Sigmoid colon (tissue), 4 donors: ENCODE data around the gene OR8G1.

Experiments
- EP300 ChIP-seq, 4 donors: sonication (generic); formaldehyde crosslinking; IDR thresholded peaks; one replicate each; pipeline ENCODE4 v1.6.1; 2017; ENCODE audit warnings: antibody characterized with exemption in 4 of 4
- POLR2A ChIP-seq, 2 donors: fragments of 450-650 bp; IDR thresholded peaks; one replicate each; pipeline ENCODE4 v1.6.1; 2016; ENCODE audit warnings: antibody characterized with exemption in 2 of 2, mild to moderate bottlenecking in 2 of 2, moderate library complexity in 2 of 2
- POLR2AphosphoS5 ChIP-seq, 4 donors: sonication (generic); formaldehyde crosslinking; IDR thresholded peaks; one replicate each; pipeline ENCODE4 v1.6.1; 2017; ENCODE audit warnings: antibody characterized with exemption in 4 of 4
- TF ChIP-seq, protein P1 (sequence below), 4 experiments: fragments of 450-650 bp in 3 of 4; fragments of 200-600 bp in 1 of 4; IDR thresholded peaks; one replicate each; pipeline ENCODE4 v1.5.1; 2016 to 2019; ENCODE audit warnings: antibody characterized with exemption in 4 of 4, mild to moderate bottlenecking in 3 of 4, moderate library complexity in 2 of 4

DNA sequence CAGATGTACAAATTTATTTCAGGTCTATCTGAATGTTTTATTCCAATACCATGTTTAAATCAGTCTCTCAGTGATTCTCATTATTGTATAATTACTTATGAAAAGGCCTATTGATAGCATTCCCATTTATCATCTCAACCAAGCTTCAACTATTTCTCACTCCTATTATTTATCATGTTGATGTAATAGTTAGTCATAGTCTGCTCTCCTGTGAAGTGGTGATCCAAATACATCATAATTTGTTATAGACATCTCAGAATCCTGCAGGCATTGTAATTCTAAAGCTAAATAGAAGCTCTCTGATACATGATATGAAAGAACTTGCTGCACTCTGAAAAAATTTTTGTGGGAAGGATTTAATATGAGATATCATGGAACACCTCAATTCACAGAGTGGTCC is 21.8 kb upstream of the OR8G1 start:
- TF ChIP-seq POLR2AphosphoS5 (IDR thresholded peaks at IDR 0.05) (no peak), POLR2A (IDR thresholded peaks at IDR 0.05) (no peak), EP300 (IDR thresholded peaks at IDR 0.05) (no peak)
- TF ChIP-seq, protein P1, sequence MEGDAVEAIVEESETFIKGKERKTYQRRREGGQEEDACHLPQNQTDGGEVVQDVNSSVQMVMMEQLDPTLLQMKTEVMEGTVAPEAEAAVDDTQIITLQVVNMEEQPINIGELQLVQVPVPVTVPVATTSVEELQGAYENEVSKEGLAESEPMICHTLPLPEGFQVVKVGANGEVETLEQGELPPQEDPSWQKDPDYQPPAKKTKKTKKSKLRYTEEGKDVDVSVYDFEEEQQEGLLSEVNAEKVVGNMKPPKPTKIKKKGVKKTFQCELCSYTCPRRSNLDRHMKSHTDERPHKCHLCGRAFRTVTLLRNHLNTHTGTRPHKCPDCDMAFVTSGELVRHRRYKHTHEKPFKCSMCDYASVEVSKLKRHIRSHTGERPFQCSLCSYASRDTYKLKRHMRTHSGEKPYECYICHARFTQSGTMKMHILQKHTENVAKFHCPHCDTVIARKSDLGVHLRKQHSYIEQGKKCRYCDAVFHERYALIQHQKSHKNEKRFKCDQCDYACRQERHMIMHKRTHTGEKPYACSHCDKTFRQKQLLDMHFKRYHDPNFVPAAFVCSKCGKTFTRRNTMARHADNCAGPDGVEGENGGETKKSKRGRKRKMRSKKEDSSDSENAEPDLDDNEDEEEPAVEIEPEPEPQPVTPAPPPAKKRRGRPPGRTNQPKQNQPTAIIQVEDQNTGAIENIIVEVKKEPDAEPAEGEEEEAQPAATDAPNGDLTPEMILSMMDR (IDR thresholded peaks at IDR 0.05), result no peak
